ENCODE data around the gene NIM1K. TPM values are rescaled to one million over a fixed set of nuclear protein-coding genes. Genes with fewer than 3 reads are reported as not detected.

Gene NIM1K
- polyA plus RNA-seq, 1 of the 3 experiments (the other 2 are of a cell fraction) = 0.16 TPM

GRCh38 chr5:43268188-43268820 is 76.3 kb downstream of the NIM1K start:
- WGBS (ENCODE audit: low lambda C conversion rate) = 13% methylated on average over 1 of the region's 1 CpG

More at GRCh38 chr5:43268188-43268820, 76.3 kb downstream of the NIM1K start:
- TF ChIP-seq, protein P1, sequence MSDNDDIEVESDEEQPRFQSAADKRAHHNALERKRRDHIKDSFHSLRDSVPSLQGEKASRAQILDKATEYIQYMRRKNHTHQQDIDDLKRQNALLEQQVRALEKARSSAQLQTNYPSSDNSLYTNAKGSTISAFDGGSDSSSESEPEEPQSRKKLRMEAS (IDR thresholded peaks at IDR 0.05; ENCODE audit: low read depth) = no peak
- TF ChIP-seq PBX3 (IDR thresholded peaks at IDR 0.05) = no peak
- TF ChIP-seq ELF1 (IDR thresholded peaks at IDR 0.05) = no peak
- TF ChIP-seq USF1 (IDR thresholded peaks at IDR 0.05; ENCODE audit: borderline replicate concordance, low read depth) = no peak
- no peak for TF ChIP-seq MEF2A (IDR thresholded peaks at IDR 0.05; ENCODE audit: borderline replicate concordance, low read depth)
- TF ChIP-seq FOXM1 (IDR thresholded peaks at IDR 0.05; ENCODE audit: low read depth) = no peak
- no peak for TF ChIP-seq POLR2AphosphoS5 (IDR thresholded peaks at IDR 0.05; ENCODE audit: low read depth, low read length)
- no peak for TF ChIP-seq ZBTB33 (IDR thresholded peaks at IDR 0.05; ENCODE audit: borderline replicate concordance, low read depth)
- no peak for TF ChIP-seq GATA2 (CRISPR knock-in tag; IDR thresholded peaks at IDR 0.05)
- no peak for TF ChIP-seq FOXJ3 (CRISPR knock-in tag; IDR thresholded peaks at IDR 0.05)
- no peak for TF ChIP-seq FOSL2 (IDR thresholded peaks at IDR 0.05; ENCODE audit: borderline replicate concordance, low read depth)
- no peak for TF ChIP-seq SIN3A (IDR thresholded peaks at IDR 0.05; ENCODE audit: borderline replicate concordance, low read depth, low read length)
- TF ChIP-seq REST (IDR thresholded peaks at IDR 0.05; ENCODE audit: low read depth, low read length) = no peak
- TF ChIP-seq TCF12 (IDR thresholded peaks at IDR 0.05) = no peak
- TF ChIP-seq USF2 (IDR thresholded peaks at IDR 0.05; ENCODE audit: borderline replicate concordance, low read depth, low read length) = no peak
- no peak for TF ChIP-seq CHD2 (IDR thresholded peaks at IDR 0.05; ENCODE audit: low read length, partially characterized antibody)
- TF ChIP-seq GABPA (IDR thresholded peaks at IDR 0.05; ENCODE audit: low read depth) = no peak
- no peak for TF ChIP-seq EZH2phosphoT487 (IDR thresholded peaks at IDR 0.05; ENCODE audit: borderline replicate concordance, low read depth)
- TF ChIP-seq MXI1 (IDR thresholded peaks at IDR 0.05; ENCODE audit: low read depth, low read length) = no peak
- no peak for TF ChIP-seq YY1 (IDR thresholded peaks at IDR 0.05; ENCODE audit: low read depth)
- H2AFZ ChIP-seq (ENCODE audit: low read depth) = no peak overlapping the region
- no peak overlapping the region for H3K27ac ChIP-seq (ENCODE audit: low read depth in 2 of 2, low read length in 1 of 2)
- POLR2A ChIA-PET = no interaction called here
- no peaks in the 10 kb centered on the region for H3K9me3 ChIP-seq
- H3K79me2 ChIP-seq (ENCODE audit: insufficient read depth) = no peaks in the 10 kb centered on the region
- no peak overlapping the region for H3K4me2 ChIP-seq
- H3K9ac ChIP-seq = no peak overlapping the region
- no peaks in the 10 kb centered on the region for H3K9me2 ChIP-seq
- DNase-seq = no peak
- no peaks in the 10 kb centered on the region for H3F3A ChIP-seq (replicated peaks; ENCODE audit: insufficient read depth)
- H3K27me3 ChIP-seq (ENCODE audit: insufficient read depth) = peaks cover 5% of the 10 kb centered on the region; the same call in 1 of the 2 replicates
- CTCF ChIA-PET = interaction anchor here (1.3 kb wide), 1 partner anchor 38 kb away, joined by 3 read pairs; no protein-coding TSS in a partner anchor
- H3K4me3 ChIP-seq (ENCODE audit: low read depth in 2 of 2, low read length in 1 of 2) = no peak overlapping the region
- no peaks in the 10 kb centered on the region for H3K36me3 ChIP-seq (replicated peaks in 1 of 2; ENCODE audit: control insufficient read depth in 1 of 2, insufficient read depth in 2 of 2, low read length in 1 of 2)
- no peaks in the 10 kb centered on the region for H4K20me1 ChIP-seq (ENCODE audit: insufficient read depth)
- no peaks in the 10 kb centered on the region for H3K4me1 ChIP-seq (ENCODE audit: control insufficient read depth in 1 of 2, insufficient read depth in 2 of 2, low read depth in 1 of 2, low read length in 1 of 2)
